Measurements from ENCODE around the gene ISG15.

ISG15 gene

GRCh38 chr1:1031659-1032235 lies 18.4 kb downstream of the ISG15 start:
- TF ChIP-seq, protein P1, sequence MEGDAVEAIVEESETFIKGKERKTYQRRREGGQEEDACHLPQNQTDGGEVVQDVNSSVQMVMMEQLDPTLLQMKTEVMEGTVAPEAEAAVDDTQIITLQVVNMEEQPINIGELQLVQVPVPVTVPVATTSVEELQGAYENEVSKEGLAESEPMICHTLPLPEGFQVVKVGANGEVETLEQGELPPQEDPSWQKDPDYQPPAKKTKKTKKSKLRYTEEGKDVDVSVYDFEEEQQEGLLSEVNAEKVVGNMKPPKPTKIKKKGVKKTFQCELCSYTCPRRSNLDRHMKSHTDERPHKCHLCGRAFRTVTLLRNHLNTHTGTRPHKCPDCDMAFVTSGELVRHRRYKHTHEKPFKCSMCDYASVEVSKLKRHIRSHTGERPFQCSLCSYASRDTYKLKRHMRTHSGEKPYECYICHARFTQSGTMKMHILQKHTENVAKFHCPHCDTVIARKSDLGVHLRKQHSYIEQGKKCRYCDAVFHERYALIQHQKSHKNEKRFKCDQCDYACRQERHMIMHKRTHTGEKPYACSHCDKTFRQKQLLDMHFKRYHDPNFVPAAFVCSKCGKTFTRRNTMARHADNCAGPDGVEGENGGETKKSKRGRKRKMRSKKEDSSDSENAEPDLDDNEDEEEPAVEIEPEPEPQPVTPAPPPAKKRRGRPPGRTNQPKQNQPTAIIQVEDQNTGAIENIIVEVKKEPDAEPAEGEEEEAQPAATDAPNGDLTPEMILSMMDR (conservative IDR thresholded peaks at IDR 0.05; ENCODE audit: low read depth, low read length): no peak
- no peak for DNase-seq (ENCODE audit: low read depth)
- H3K4me3 ChIP-seq (ENCODE audit: low read depth, low read length): no peak overlapping the region

DNA sequence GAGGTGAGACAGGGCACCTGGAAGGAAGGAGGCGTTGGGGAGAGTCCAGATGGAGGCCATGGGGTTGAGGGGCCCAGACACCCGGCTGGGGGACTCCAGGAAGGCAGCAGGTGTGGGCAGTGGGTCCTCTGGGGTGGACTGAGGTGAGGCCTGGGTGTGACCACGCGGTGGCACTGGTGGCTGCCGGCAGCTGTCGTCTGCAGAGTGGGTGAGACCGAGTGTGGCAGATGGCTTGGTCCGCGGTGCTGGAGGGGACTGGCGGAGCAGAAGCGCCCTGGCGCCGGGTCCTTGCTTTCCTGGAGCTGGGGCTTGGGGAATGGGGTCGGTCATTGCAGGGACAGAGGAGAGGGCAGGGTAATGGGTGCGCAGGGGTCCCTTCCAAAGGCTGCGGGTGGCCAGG lies 19.1 kb downstream of the ISG15 start:
- H3K4me3 ChIP-seq (ENCODE audit: low read depth, low read length): no peak overlapping the region
- TF ChIP-seq, protein P1 (conservative IDR thresholded peaks at IDR 0.05; ENCODE audit: low read depth, low read length): no peak
- DNase-seq (ENCODE audit: low read depth): no peak

DNA sequence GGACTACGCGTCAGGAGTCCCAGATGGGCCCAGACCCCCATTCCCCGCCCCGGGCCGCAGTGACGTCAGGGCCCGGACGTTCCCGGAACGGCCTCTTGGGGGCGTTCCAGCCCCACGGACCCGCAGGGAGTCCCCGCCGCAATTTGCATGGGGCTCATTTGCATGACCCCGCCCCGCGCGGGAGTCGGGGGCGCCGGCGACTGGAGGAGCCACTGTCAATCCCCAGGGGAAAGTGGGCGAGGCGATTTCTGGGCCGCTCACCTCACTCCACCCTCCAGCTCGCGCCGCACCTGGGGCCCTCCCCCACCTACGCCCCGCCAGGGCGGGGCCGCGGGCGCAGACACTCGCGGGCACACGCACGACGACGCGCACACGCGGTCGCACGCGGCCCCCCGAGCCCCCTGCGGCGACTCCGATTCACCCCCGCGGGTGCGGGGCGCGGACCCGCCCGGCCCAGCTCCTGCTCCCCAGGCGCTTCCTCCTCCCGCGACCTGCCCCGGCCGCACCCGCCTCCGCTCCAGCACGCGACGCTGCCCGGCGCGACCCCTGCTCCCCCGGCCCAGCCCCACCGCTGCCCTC lies 19.8 kb downstream of the ISG15 start:
- peak; percentile 74 for DNase-seq (ENCODE audit: low read depth)
- peak overlapping the region; percentile 52 for H3K4me3 ChIP-seq (ENCODE audit: low read depth, low read length)
- TF ChIP-seq, protein P1 (conservative IDR thresholded peaks at IDR 0.05; ENCODE audit: low read depth, low read length): peak; percentile 72

DNA sequence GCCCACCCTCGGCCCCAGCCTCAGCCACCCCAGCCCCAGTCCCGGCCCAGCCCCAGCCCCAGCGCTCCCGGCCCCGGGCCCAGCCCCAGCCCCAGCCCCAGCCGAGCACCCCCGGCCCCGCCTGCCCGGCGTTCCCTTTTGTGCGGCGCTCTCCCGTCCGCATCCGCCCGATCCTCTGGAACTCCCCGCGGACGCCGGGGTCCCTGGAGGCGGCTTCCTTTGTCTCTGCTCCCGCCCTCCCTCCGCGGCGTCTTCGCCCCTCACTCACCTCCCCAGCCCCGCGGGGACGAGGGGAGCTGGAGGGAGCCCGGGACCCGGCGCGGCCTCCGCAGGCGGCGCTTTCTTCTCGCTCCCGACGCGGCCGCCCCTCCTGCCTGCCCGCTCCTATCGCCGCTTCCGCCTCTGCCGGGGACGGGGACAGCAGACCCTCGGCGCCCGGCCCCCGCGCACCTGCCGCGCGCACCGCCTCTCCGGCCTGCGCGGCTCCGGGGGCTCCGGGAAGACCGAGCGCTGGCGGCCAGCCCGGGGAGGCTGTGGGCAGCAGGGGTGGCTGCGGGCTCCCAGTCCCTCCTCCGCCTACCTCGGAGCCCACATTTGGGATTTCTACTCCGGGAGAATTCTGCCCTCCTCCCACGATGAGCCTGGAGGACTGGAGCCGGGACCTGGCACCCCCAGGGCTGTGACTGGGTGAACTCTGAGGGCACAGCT lies 20.6 kb downstream of the ISG15 start:
- TF ChIP-seq, protein P1 (conservative IDR thresholded peaks at IDR 0.05; ENCODE audit: low read depth, low read length): no peak
- peak overlapping the region; percentile 38 for H3K4me3 ChIP-seq (ENCODE audit: low read depth, low read length)
- no peak for DNase-seq (ENCODE audit: low read depth)

- DNase-seq (ENCODE audit: low read depth): no peak
- no peak overlapping the region for H3K4me3 ChIP-seq (ENCODE audit: low read depth, low read length)
- TF ChIP-seq, protein P1 (conservative IDR thresholded peaks at IDR 0.05; ENCODE audit: low read depth, low read length): no peak
Observed at GRCh38 chr1:1034439-1034781, 21.1 kb downstream of the ISG15 start.

- H3K4me3 ChIP-seq (ENCODE audit: low read depth, low read length): no peak overlapping the region
- DNase-seq (ENCODE audit: low read depth): no peak
- TF ChIP-seq, protein P1 (conservative IDR thresholded peaks at IDR 0.05; ENCODE audit: low read depth, low read length): peak; percentile 18
Observed at GRCh38 chr1:1035291-1035943, 22.1 kb downstream of the ISG15 start.

Data from choroid plexus epithelial cell (primary cell).